OCI-LY3 (cell line): Measurements from ENCODE around the gene RTP5.

Experiments
- CTCF ChIP-seq: fragments of 200-600, 300-600 bp; sonication (generic); IDR thresholded peaks from 2 replicates; pipeline ENCODE4 v1.5.1; 2014; ENCODE audit warnings: antibody characterized with exemption, low read length, low read depth
- EZH2phosphoT487 ChIP-seq: fragments of 200-600 bp; shearing (Covaris generic); IDR thresholded peaks from 2 replicates; pipeline ENCODE4 v1.6.1; 2018; ENCODE audit warnings: antibody characterized with exemption, mixed run types, low read depth

- no peak for TF ChIP-seq CTCF
- no peak for TF ChIP-seq EZH2phosphoT487
Measured at GRCh38 chr2:241827394-241827793, 42.1 kb upstream of the RTP5 start.
